K562 (cell line): Measurements from ENCODE around the gene ADNP2. TPM values are rescaled to one million over a fixed set of nuclear protein-coding genes. Genes with fewer than 3 reads are reported as not detected.

ENCODE experiments used
- CBX8 ChIP-seq: fragments of 200-600 bp; sonication (generic); IDR thresholded peaks from 2 replicates; pipeline ENCODE4 v1.6.1; 2012; ENCODE audit warnings: borderline replicate concordance, mixed run types, low read depth, mild to moderate bottlenecking, moderate library complexity, mixed read lengths, low read length, control low read depth, inconsistent platforms; ENCODE audit not compliant: poor library complexity, severe bottlenecking; ENCODE audit errors: extremely low read depth
- CHD1 ChIP-seq: fragments of 200-600 bp; sonication (generic); IDR thresholded peaks from one replicate; pipeline ENCODE4 v1.6.1; 2012; ENCODE audit warnings: mild to moderate bottlenecking, moderate library complexity, low read length, inconsistent platforms
- JUND ChIP-seq, 2 experiments: IDR thresholded peaks; 2 replicates in 1 of 2; 3 replicates in 1 of 2; pipeline ENCODE4 v1.6.1; 2011; ENCODE audit warnings: borderline replicate concordance in 2 of 2, low read depth in 2 of 2, low read length in 2 of 2, improper control_type of control experiment in 1 of 2, missing biosample characterization in 1 of 2, missing genetic modification characterization in 1 of 2, missing genetic modification reagents in 1 of 2
- NCOA1 ChIP-seq: fragments of 450-650 bp; IDR thresholded peaks from 2 replicates; pipeline ENCODE4 v1.6.1; 2016; ENCODE audit warnings: low read depth
- POLR2H ChIP-seq: IDR thresholded peaks from 2 replicates; pipeline ENCODE4 v1.6.1; 2016; ENCODE audit warnings: missing genetic modification characterization, low read depth, mild to moderate bottlenecking, control low read depth, missing compliant biosample characterization, moderate library complexity
- SFPQ ChIP-seq: fragments of 200-400 bp; formaldehyde crosslinking; IDR thresholded peaks from 2 replicates; pipeline ENCODE4 v1.6.1; 2017; ENCODE audit warnings: mild to moderate bottlenecking, low read depth, low read length, moderate library complexity
- TAF15 ChIP-seq: fragments of 200-400 bp; formaldehyde crosslinking; IDR thresholded peaks from 2 replicates; pipeline ENCODE4 v1.6.1; 2017; ENCODE audit warnings: mild to moderate bottlenecking, low read depth, low read length, moderate library complexity
- WHSC1 ChIP-seq: IDR thresholded peaks from one replicate; pipeline ENCODE4 v1.6.1; 2012; ENCODE audit warnings: low read length, control low read depth, inconsistent platforms
- ZNF174 ChIP-seq: fragments of 250-450 bp; sonication (Bioruptor Pico); IDR thresholded peaks from 2 replicates; pipeline ENCODE4 v1.4.0; 2020; ENCODE audit warnings: mild to moderate bottlenecking
- ZNF699 ChIP-seq: fragments of 250-450 bp; sonication (Bioruptor Pico); IDR thresholded peaks from 2 replicates; pipeline ENCODE4 v1.8.0; 2021; ENCODE audit warnings: mild to moderate bottlenecking, moderate library complexity; ENCODE audit not compliant: insufficient replicate concordance
- polyA plus RNA-seq, 8 experiments: library from polyadenylated mRNA; depleted of rRNA in 4 of 8; stranded (reverse) in 5 of 8; unstranded in 3 of 8; fragments of >200 nt; fragmentation: Nextera tagmentation in 2 of 8; fragmentation: Illumina TruSeq in 1 of 8; extraction: Ambion mirVana in 2 of 8; extraction: Trizol in 1 of 8; gene quantifications; 2 replicates each; pipeline versions ENCODE4 v1.2.1 to v1.2.3, GENCODE V29; 2011 to 2014; ENCODE audit warnings: inconsistent platforms in 1 of 8, missing spikeins in 1 of 8
- total RNA-seq, 7 experiments: library from RNA; depleted of rRNA in 6 of 7; stranded (reverse); fragments of >200 nt in 6 of 7; fragmentation: Illumina TruSeq in 2 of 7; extraction: Trizol in 2 of 7; gene quantifications; 2 replicates each; pipeline versions ENCODE4 v1.2.1 to v1.2.3, GENCODE V29; 2011 to 2021; ENCODE audit warnings: low replicate concordance in 1 of 7

Gene ADNP2
- total and polyA plus RNA-seq, 9 of the 15 experiments (the other 6 are each of a cell fraction or from before 2014, with no cell fraction given) = 5.8 to 24.3 (median 16.0) TPM

- TF ChIP-seq SFPQ (no peak), CHD1 (no peak), JUND (IDR thresholded peaks at IDR 0.05; ENCODE audit: borderline replicate concordance, low read depth, low read length) (no peak), JUND (tag; IDR thresholded peaks at IDR 0.05; ENCODE audit: borderline replicate concordance, low read depth, low read length) (no peak), CBX8 (no peak), ZNF174 (CRISPR knock-in tag) (no peak), NCOA1 (no peak), ZNF699 (no peak), WHSC1 (no peak), TAF15 (no peak), POLR2H (tag) (no peak)
Measured at GRCh38 chr18:80120932-80121331, 11.9 kb downstream of the ADNP2 start (continued).
